ENCODE results near the gene AXL.

Gene AXL

GRCh38 chr19:41308450-41309179, 89.6 kb downstream of the AXL start:
- peak; percentile 82 for DNase-seq (ENCODE audit: low read depth)

DNA sequence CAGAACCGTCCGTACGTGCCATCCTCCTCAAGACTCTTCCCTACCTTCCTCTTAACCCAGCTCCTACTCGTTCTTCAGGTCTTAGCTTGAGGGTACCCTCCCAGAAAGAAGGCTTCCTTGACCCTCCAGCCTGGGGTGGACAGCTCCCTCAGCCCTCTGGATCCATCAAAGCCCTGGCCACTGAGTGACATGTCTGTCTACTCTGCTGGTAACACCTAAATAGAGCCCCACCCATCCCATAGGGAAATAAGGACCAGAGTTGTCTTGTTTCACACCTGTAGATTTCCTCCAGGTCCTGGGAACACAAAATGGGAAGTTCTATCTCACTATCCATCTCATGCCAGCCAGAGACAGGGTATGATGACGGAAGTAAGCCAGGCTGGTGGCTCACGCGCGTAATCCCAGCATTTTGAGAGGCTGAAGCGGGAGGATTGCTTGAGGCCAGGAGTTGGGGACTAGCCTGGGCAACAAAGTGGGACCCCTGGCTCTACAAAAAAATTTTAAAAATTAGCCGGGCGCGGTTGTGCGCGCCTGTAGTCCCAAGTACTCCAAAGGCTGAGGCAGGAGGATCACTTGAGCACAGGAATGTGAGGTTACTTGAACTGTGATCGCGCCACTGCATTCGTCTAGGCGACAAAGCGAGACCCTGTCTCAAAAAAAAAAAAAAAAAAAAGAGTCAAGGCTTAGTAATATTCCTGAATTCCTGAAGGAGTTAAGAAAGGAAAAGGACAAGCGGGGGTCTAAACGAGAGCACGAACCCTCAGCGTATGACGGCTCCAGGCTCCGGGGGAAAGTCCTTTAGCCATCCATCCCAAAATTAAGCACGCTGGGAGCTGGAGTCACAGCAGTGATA, 90.4 kb downstream of the AXL start:
- DNase-seq (ENCODE audit: low read depth) = no peak

DNA sequence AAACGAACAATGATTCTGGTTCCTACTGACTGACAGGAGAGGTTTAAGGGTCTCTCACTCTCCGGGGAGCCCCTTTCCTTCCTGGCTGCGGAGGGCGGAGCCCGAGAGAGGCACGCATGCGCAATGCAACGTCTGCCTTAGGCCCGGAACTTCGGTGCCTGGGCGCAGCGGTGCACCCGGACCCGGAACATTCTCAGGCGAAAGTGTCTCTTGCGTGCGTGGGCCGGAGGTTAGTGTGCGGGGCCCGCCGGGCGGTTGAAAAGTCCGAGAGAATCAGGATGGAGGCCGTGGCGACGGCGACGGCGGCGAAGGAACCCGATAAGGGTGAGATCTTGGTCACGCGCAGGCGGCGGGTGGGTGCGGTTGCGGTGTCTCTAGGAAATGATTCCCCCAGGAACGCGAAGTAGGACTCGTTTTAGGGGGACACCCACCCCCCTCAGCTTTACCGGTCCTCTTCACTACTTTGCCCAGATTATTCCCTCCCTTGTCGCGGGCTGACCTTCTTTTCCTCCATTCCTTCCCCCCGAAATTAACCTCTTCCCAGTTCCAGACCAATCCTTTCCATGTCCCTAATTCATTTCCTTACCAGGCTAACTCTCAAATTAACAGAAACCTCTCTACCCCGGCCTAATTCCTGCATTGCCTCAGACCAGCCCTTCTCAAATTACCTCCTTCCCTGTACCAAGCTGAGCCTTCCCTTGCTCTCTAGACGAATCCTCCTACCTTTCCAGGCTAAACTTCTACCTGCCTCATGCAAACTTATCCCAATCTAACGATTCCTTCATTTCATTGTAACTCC, 91.2 kb downstream of the AXL start, which contains the start of gene CCDC97:
TSS of gene CCDC97 (plus strand) at position 140 of the 799 bp plus-strand sequence. CDS start at position 279, 139 bp downstream.
- peak; percentile 82 for DNase-seq (ENCODE audit: low read depth)

DNA sequence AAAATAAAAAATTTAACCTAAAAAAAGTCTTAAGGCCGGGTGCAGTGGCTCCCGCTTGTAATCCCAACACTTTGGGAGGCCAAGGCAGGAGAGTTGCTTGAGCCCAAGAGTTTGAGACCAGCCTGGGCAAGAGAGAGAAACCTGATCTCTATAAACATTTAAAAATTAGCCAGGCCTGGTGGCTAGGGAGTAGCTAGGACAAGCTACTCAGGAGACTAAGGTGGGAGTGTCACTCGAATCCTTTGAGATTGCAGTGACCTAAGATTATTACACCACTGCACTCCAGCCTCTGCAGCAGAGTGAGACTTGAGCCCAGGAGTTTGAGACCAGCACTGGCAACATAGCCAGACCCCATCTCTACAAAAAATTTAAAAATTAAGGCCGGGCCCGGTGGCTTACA, 92.0 kb downstream of the AXL start:
- DNase-seq (ENCODE audit: low read depth) = no peak

All from amniotic epithelial cell (primary cell).